NCI-H1105 treated with DMSO at 0.1 percent for 48 hours (cell line): ENCODE results near the gene NUP214.

ENCODE experiments used
- DNase-seq: peaks from one replicate; lab custom pipeline; 2025; lab: John Stamatoyannopoulos, UW

NUP214 gene

GRCh38 chr9:131125288-131126058 lies at the start of gene NUP214:
Gene NUP214, plus strand, starts transcription at chr9:131125586. Its CDS starts 119 bp downstream, at chr9:131125705.
- peak; percentile 94 for DNase-seq

DNA sequence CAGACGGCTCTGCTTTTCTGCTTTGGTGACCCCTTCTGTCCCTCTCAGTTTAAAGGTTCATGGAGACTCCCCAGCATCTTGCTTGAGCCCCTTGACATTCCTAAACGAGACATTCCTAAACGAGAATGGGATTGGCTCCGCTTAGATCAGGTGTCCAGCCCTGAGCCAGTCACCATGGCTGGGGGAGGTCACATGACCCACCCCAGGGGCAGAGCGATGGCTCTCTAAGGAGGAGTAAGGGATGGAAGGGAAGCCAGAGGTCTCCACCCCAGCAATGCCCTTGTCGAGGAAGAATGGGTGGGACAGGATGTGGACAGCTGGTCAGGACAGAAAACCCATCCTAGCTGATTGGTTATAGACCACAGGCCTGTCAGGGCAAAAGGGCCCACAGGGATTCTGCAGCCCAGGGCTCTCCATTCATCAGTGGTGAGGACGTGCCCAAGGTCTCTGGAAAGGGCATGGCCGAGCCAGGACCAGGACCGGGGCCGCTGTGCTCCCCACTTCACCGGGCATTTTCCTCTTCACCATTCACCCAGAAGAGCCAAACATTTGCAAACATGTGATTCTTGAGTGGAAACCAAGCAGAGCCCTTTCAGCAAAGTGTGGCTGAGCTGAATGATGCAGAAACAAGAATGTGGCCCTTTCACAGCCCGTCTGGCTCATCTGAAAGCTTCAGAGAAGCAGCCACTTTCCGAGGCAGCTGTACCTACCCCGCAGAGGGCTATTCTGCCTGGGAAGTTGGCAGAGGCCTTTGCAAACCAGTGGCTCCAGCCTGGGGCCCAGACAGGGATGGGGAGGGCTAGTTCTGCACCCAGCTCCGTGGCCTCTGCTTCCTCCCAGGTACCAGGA lies 48.8 kb upstream of the NUP214 start:
- no peak for DNase-seq

GRCh38 chr9:131078427-131079366 lies 46.7 kb upstream of the NUP214 start:
- DNase-seq, result no peak

DNA sequence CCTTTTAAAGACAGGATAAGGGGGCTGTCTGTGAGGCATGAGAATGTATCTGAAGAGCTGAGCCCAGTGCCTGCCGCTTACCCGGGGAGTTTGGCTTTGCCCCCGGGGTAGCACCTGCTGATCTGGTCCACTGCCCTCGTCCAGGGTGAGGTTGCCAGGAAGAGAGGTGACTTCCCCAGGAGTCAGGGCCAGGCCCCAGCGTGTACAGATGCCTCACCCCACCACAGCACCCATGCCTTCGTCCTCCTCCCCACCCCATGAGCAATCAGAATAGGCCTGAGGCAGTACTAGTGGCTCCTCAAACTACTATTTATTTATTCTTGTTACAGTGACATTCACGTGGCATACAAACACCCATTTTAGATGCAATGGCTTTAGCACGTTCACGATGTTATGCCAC lies 44.8 kb upstream of the NUP214 start:
- no peak for DNase-seq

DNA sequence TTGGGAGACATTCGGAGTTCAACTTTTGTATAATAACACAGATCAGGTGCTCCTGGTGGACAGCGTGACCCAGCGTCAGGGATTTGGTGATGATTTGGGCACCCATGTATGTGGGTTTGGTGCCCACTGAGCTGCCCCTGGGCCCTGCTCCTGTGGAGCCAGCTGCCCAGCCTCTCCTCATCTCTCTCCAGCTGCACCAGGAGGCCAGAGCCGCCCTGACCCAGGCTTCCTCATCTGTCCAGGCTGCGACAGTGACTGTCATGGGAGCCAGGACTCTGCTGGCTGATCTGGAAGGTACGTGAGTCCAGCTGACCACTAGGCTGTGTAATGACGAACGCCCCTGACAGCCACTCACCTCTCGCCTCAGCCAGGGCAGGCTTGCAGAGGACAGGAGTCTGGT lies 43.5 kb upstream of the NUP214 start:
- DNase-seq, result no peak

DNA sequence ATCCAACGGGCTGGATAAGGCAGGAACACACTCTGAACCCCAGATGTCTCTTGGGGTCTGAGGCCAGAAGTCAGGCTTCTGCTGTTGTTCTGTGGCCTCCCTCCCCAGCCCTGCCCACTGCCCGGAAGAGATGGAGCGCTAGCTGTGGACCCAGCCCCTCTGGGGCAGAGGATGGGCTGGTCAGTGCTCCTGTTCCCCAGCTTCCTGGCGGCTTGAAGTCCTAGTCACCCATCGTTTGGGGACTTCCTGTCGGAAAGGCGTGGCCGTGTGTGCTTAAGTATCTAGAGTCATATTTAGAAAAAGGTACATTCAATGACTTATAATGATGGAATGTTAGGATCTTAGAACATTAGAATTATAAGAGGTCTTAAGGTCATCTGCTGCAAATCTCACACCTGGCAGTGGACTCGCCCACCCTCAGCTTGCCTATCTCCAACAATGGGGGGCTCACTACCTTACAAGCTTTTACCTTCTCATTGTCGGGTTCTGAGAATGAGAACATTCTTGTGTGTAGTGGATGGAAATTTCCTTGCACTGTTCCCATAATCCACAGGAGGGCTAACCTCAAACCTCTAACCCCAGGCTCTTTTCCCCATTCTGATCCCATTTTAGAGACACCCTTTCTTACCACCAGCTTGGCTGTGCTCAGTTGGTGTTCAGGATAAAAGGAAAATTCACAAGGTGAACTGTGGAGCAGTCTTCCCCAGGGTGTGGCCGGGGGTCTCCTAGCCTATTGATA lies 42.4 kb upstream of the NUP214 start:
- no peak for DNase-seq

- DNase-seq, result no peak
Measured at GRCh38 chr9:131084661-131085369, 40.6 kb upstream of the NUP214 start.

- no peak for DNase-seq
Measured at GRCh38 chr9:131085370-131086122, 39.8 kb upstream of the NUP214 start.

DNA sequence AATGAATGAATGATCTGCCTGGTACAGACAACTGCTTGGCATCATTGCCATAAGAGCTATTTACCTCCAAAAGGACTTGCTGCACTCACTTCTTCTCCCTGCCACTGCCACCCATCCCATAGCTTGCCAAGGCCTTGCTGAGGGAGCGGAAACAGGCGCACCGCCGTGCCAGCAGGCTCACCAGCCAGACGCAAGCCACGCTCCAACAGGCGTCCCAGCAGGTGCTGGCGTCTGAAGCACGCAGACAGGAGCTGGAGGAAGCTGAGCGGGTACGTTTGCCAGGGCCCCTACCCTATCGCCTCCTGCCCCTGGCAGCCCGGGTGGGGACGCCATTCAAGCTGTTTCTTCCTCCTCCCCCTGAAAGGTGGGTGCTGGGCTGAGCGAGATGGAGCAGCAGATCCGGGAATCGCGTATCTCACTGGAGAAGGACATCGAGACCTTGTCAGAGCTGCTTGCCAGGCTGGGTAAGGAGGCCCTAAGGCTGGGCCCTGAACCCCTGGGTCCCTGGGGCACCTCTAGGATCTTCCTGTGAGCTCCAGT lies 38.0 kb upstream of the NUP214 start:
- DNase-seq, result no peak

- DNase-seq, result no peak
Measured at GRCh38 chr9:131090025-131090787, 35.2 kb upstream of the NUP214 start.

GRCh38 chr9:131091352-131091992 lies 33.9 kb upstream of the NUP214 start:
- DNase-seq, result no peak

- DNase-seq, result no peak
Measured at GRCh38 chr9:131092030-131092429, 33.4 kb upstream of the NUP214 start.

DNA sequence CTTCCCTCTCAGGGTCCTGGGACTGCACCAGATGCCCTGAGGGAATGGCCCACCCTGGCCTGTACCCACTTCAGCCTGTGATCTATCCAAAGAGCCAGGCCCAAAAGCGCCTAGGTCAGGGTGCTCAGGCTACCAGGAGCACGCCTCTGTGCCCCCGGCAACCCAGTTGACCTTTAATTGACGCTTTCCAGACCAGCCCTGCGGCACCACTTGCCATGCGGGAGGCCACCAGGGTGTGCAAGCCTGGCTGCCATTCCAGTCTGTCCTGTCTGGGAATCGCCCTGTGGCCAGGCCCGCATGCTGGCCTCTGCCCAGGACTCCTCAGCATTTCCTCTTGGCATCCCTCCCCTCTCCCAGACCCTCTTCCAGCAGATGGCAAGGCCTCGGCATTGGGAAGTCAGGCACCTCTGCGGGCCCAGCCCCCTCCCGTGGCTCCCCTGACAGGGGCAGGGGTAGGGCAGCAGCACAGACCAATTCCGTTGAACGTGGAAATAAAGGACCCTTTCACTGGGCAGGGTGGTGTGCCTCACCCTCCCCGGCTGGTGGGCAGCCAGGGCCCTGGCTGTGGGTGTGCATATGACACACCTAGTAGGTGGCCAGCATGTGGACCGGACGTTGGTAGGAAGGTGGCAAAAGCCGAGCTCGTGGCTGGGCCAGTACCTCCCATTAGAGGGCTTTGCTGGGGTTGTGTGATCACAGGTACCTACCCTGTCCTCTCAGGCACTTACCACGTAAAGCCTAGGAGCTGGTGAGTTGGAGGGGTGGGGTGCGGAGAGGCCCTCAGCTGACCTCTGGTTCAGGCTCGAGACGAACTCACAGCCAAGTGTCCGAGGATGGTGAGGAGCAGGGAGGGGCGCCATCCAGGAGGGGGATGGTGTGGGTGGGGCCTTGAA lies 32.6 kb upstream of the NUP214 start:
- no peak for DNase-seq

GRCh38 chr9:131094015-131094414 lies 31.4 kb upstream of the NUP214 start:
- no peak for DNase-seq

DNA sequence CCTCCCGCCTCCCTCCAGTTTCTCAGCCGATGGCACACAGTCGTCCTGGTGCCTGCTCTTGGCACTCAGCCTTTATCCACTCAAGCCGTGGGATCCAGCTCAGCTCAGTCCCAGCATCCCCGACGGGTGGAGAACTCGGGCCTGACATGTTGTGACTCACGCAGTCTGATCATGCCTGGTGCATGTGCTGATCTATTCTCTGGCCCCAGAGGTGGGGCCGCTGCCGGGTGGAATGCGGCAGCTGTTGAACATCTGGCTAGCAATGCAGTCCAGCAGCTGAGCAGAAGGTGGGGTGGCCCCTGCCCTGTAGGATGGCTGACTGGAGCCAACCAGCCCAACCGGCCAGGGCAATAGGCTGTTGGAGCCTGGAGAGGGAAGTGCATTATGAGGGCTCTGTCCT lies 30.8 kb upstream of the NUP214 start:
- no peak for DNase-seq

GRCh38 chr9:131095666-131096268 lies 29.6 kb upstream of the NUP214 start:
- no peak for DNase-seq
